GM18870 (cell line): ENCODE data around the gene PGBD2.
"Not testable (repeated sequence)": the region's sequence is repeated elsewhere in the genome, so short reads cannot be mapped to it uniquely, and the experiment has no call there.

Source experiments
- ATAC-seq: cut with Tn5 transposase; IDR thresholded peaks from one replicate; pipeline ENCODE4 v1.9.1; 2021; ENCODE audit warnings: moderate library complexity; ENCODE audit not compliant: unreplicated experiment

The PGBD2 gene

DNA sequence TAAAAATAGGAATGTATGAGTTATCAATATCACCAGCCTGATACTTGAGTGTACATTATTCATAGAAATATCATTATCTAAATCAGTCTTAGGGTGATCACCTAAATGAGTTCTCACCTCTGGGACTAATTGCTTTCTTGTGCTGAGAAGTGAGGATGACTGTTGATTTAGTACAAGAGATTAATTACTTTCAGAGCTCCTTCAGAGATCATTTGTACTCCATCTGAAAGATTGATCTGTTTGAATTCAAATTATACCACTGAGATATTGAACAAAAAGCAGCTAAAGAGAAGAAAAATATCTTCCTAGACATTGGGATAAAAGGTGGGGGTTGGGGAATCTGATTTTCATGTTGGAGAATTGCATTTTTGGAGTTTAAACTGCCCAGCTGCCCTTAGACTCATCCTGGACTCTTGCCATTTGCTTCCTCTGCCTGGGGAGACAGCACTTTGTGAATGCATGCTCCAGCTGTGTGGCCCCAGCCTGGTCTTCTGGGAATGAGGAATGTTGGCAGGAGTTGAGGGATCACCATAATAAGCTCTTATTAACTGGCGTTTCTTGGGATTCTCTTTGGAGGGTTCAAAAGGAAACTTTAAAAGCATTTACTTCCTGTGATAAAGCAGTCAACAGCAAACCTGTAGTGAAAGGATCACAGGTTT lies 19.7 kb upstream of the PGBD2 start:
- no peak for ATAC-seq

DNA sequence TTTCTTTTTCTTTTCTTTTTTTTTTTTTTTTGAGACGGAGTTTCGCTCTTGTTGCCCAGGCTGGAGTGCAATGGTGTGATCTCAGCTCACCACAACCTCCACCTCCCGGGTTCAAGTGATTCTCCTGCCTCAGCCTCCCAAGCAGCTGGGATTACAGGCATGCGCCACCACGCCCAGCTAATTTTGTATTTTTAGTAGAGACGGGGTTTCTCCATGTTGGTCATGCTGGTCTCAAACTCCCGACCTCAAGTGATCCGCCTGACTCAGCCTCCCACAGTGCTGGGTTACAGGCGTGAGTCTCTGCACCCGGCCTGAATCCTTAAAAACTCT lies 16.2 kb upstream of the PGBD2 start:
- ATAC-seq: not testable (repeated sequence)

DNA sequence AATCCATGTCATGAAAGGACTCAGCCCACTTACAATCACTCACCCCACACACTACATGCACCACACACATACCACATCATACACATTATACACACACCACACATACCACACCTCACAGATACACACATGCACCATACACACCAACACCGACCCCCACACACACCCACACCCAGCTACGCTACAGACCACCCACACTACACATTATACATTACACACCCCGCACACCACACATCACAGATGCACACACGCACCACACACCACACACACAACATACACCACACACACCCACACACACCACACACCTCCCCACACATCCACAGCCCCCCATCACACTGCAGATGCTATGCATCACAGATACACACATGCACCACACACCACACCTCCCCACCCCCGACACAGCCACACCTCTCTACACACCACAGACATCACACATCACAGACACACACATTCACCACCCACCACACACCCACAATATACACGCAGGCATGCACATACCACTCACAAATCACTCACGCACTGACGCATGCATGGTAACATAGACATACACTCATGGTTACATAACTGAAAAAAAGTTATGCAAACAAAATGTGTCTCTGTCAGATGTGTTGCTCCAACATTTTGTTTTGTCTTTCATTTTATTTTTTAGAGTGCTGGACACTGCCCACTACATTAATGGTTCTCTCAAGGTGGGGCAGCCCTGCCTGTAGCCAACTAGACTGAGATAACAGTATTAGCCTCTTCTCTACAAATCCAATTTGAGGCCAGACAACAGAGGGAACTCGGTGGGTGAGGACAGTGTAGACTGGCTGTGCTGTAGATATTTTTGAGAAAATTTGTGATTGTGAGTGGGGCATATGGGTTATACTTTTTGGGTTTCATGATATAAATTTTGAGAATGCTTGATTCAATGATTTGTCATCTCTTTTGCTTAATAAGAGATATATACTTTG lies 15.2 kb upstream of the PGBD2 start:
- no peak for ATAC-seq

DNA sequence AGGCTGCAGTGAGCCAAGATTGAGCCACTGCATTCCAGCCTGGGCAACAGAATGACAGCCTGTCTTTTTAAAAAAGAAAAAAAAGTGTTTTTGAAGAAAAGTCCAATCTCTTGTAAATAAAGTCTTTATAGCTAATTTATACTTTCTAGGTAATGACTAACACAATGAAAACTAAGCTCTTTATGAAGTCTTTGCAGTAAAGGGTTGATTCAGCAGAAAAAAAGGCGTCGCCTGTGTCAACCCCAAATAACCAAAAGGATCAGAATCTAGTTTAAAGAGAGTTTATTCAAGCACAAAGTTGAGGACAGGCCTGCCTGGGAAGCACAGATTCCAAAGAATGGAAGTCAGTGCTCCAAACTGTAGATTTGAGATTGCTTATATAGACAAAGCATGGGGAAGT lies 14.3 kb upstream of the PGBD2 start:
- no peak for ATAC-seq

DNA sequence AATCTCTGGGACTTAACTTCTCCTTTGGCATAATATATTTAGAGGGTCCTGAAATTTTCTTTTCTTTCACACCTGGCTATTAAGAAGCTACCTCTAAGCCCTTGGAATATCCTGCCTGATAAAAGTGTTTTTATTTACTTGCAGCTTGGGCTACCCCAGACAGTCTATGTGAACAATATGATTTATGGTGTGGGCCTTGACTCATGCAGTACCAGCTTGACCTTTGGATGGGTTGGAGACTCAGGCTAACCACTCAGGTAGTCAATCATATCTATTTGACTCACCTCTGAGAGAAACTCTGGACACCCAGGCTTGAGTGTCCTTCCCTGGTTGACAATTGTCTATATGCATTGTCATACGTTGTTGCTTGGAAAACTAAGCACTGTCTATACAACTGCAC lies 13.4 kb upstream of the PGBD2 start:
- ATAC-seq: no peak

DNA sequence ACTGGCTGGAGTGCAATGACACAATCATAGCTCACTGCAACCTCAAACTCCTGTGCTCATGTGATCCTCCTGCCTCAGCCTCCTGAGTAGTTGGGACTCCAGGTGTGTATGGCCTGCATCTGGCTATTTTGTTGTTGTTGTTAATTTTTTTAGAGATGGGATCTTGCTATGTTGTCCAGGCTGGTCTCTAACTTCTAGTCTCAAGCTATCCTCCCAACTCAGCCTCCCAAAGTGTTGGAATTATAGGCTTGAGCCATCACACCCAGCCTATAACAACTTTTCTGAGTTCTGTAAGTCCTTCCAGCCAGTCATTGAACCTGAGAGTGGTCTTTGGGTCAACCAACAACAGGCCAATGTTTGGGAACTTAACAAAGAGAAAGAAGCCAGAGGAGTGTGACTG lies 11.2 kb upstream of the PGBD2 start:
- no peak for ATAC-seq

DNA sequence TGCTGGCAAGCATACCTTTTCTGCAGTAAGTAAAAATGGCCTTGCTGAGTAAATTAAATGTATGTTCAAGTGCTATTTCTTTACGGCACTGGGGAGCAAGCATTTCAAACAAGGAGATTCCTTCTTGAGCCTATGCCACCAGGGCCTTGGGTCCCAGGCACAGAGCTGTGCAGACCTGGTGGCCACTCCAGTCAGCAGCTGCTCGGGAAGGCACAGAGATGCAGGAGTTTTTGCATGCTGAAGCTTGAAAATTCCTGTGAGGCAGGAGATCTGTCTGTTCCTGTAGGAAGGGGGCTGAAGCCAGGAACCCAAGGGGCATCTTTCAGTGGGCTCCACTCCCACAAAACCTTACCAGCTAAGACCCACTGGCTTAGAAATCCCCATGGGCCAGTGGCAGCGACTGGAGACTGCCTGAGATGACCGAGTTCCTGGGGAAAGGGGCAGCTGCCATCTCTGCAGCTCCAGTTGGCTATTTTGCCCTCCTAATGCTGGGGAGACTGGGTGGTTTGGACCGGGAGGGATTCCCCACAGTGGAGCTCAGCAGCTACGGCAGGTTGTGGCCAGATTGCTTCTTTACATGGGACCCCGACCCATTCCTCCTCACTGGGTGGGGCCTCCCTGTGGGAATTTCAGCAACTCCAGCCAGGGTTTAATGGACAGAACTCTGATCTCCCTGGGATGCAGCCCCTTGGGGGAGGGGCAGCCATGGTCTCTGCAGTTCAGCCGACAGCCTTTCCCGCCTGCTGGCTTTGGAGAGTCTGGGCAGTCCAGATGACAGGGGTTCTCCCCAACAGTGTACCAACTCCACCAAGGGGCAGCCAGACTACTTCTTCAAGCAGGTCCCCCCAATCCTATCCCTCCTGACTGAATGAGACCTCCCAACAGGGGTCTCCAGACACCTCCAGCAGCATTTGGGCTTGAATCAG lies 8.4 kb upstream of the PGBD2 start:
- ATAC-seq: no peak

DNA sequence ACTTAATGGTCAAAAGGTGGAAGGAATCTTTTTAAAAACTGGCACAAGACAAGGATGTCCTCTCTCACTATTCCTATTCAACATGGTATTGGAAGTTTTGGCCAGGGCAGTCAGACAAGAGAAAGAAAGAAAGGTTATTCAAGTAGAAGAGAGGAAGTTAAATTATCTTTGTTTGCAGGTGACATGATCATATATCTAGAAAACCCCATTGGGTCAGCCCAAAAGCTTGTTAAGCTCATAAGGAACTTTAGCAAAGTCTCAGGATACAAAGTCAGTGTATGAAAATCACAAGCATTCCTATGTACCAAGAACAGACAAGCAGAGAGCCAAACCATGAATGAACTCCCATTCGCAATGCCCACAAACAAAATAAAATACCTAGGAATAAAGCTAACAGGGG lies 5.4 kb upstream of the PGBD2 start:
- no peak for ATAC-seq

DNA sequence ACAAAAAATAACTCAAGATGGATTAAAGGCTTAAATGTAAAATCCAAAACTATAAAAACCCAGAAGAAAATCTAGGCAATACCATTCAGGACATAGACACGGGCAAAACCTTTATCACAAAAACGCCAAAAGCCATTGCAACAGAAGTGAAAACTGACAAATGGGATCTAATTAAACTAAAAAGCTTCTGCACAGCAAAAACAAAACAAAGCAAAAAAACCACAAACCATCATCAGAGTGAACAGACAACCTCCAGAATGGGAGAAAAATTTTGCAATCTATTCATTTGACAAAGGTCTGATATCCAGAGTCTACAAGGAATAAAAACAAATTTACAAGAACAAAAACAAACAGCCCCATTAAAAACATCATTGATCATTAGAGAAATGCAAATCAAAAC lies 4.5 kb upstream of the PGBD2 start:
- ATAC-seq: no peak

DNA sequence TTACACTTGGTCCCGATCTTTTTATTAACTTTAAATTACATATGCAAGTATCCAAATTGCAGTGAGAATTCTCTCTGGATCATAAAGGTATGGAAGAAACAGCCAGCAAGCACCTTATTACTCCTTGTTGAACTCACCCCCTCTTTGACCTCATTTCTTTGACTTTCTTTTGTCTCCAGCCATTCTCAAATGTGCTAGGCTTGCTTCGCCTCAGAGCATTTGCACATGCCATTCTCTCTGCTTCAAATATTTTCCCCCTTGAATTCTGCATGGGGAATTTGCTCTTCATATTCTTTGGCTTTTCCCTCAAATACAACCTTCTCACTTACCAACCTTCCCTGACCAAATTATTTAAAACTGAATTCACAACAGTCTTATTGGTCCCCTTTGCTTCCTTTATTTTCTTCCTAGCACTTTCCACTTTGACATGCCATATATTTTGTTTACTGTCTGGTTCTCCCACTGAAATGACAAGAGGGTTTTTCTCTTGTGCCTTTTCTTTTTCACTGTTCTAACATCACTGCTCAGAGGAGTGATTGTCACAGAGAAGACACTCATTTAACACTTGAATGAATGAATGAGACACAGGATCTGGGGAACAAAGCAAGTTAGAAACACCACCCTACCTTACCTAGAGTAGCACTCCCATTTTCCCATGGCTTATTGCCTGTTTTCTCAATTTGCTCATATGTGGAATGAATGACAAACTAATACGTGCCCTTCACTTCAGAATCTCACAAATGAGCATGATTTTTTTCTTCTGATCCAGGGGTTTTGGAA lies 1.4 kb upstream of the PGBD2 start:
- ATAC-seq: no peak

DNA sequence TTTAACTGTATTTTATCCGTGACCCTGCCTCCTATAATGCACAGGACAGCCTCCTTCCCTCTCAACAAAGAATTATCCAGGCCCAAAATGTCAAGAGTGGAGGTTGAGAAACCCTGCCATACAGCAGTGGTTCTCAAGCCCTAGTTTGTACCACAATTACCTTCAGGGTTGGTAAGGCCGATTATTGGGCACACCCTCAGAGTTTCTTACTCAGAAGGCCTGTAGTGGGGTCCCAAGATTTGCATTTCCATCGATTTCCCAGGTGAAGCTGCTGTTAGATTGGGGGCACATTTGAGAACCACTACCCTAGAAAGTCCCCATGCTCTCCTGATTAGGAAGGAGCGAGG lies 400 bp upstream of the PGBD2 start:
- no peak for ATAC-seq

DNA sequence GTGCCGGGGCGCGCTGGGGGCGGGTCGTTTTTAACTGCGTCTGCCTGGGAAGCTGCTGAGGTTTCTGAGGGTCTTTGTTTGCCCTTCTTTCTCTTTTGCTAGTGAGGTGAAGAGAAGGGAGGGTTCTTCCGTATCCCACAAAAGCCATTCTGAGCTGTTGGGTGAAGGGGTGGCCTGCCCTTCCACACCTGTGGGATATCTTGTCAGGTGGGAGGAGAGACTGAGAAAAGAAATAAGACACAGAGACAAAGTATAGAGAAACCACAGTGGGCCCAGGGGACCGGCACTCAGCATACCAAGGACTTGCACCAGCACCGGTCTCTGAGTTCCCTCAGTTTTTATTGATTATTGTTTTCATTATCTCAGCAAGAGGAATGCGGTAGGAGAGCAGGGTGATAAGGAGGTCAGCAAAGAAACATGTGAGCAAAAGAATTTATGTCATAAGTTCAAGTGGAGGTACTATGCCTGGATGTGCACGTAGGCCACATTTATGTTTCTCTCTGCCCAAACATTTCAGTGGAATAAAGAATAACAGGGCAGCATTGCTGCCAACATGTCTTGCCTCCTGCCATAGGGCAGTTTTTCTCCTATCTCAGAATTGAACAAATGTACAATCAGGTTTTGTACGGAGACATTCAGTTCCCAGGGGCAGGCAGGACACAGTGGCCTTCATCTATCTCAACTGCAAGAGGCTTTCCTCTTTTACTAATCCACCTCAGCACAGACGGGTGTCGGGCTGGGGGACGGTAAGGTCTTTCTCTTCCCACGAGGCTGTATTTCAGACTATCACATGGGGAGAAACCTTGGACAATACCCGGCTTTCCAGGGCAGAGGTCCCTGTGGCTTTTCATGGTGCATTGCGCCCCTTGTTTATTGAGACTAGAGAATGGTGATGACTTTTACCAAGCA lies 972 bp downstream of the PGBD2 start:
- ATAC-seq: peak; percentile 46

DNA sequence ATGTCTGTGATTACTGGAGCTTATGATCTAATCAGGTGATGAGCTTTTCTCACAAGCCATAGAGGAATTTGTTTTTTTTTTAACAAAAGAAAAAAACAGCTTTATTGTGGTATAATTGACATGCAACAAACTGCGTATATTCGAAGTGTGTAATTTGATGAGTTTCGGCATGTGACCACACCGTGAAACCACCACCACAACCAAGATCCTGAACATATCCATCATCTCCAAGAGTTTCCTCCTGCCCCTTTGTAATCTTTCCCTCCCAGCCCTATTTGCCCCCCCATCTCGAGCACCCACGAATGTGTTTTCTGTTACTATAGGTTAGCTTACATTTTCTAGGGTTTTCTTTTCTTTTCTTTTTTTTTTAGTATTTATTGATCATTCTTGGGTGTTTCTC lies 4.7 kb downstream of the PGBD2 start:
- ATAC-seq: no peak

DNA sequence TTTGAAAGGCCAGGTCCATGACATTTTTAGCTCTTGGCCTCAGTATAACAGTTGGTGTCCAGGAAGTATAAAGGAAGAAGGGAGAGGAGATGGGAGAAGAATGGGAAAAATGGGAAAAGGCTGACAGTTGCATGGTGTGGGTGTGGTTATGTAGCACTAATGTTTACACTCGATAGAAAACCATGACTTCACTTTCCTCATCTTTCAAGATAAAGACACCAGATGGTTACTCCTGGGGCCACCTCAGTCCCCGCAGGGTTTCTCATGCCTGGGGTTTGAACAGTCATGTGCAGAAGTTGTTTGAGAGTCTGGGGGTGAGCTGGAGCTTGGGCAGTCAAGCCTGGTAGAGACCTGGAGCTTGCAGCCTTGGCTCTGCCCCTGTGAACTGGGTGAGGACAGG lies 7.9 kb downstream of the PGBD2 start:
- no peak for ATAC-seq

DNA sequence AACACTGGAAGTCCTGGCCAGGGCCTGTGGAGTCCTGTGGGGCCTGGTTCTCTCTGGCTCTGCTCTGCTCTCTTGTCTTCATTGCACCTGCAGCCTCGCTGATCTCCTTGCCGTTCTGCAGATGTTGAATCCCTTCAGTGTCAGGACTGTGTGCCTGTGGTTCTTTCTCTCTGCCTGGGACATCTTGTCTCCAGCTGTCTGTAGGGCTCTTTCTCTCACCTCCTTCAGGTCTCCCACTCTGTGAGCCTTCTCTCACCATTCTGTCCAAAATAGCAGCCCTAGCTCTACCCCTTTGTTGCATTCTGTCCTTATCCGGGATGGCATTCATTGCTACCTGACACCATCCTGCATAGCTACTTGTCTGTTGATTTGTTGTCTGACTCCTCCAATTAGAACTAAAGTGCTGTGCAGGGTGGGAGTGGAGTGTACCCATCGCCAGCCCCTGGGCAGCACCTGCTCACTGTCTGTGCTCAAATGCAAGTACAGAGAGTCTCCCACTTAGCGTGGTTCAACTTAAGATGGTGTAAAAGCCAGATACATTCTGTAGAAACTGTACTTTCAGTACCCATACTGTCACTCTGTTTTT lies 8.9 kb downstream of the PGBD2 start:
- ATAC-seq: no peak

DNA sequence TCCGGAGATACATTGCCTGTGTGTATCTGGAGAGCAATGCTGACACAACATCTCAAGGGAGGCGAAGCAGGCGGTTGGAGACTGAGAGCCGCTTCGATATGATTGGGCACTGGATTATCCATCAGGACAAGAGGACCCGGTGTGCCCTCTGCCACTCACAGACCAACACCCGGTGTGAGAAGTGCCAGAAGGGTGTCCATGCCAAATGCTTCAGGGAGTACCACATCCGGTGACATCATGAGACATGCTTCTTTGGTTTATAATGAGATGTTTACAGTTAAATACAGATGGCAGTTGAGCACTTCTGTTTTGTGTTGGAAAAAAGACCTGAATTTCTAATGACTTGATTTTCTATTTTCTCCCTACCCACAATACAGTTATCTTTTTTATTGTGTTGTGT lies 12.1 kb downstream of the PGBD2 start:
- no peak for ATAC-seq

DNA sequence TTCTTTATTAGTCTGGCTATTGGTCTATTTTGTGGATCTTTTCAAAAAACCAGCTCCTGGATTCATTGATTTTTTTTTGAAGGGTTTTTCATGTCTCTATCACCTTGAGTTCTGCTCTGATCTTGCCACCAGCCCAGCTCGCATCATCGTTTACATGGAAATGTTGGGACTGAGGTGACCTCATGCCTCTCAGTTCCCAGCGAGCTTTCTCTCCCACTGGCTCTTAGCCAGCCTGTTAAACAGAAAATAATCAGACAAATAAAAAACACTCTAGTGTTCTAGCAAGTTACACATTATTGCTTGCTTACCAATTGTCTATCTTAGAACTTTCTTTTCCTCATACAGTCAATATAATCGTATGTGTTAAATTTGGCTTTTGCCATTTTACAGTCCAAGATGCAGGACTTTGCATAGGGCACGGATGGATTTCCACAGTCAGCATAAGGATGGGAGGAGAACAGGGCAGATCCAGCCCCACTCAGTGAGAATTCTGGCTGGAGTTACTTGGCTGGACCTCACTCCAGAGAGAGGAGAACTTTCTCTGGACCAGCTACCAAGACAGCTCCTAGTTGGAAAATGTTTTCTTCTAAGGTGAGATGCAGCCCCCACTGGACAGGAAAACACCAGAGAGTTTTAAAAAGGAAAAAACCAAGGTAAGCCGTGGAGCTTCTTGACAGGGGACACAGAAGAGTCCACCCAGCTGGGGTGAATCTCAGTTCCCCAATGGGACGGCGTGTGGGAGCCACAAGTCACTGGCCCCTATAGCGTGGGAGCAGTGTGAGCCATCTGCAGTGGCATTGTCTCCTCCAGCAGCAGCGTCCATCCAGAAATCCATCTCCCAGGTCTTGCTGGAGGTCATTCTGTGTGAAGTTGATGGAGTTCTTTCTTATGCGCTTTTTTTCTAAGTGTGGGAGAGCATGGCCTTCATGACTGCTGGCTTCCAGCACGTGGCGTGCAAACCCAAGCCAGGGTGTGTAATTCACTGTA lies 17.6 kb downstream of the PGBD2 start:
- ATAC-seq: no peak
